HS-27A (cell line): ENCODE measurements around the gene TRAPPC2B.
A peak's percentile ranks its signal among the peaks of the same experiment; 100 is the strongest.
"Not testable (repeated sequence)": the region's sequence is repeated elsewhere in the genome, so short reads cannot be mapped to it uniquely, and the experiment has no call there.

Source experiments
- DNase-seq: peaks from one replicate; pipeline ENCODE4 v3.0.0-alpha.2; 2012; ENCODE audit warnings: low read depth, missing footprints

The TRAPPC2B gene

GRCh38 chr19:57374647-57375046 lies 11.3 kb downstream of the TRAPPC2B start:
- DNase-seq = not testable (repeated sequence)

- no peak for DNase-seq
Observed at GRCh38 chr19:57376151-57376550, 12.8 kb downstream of the TRAPPC2B start.

- DNase-seq = no peak
Observed at GRCh38 chr19:57377498-57378146, 14.3 kb downstream of the TRAPPC2B start.

GRCh38 chr19:57380923-57381322 lies 17.6 kb downstream of the TRAPPC2B start:
- no peak for DNase-seq

GRCh38 chr19:57382806-57383488 lies 19.6 kb downstream of the TRAPPC2B start:
- DNase-seq = no peak

GRCh38 chr19:57389194-57389729 lies 25.9 kb downstream of the TRAPPC2B start:
- DNase-seq = no peak

- DNase-seq = peak; percentile 99
Observed at GRCh38 chr19:57389730-57390598, 26.6 kb downstream of the TRAPPC2B start, which contains the start of gene ZNF548. ZNF548 (plus strand) TSS chr19:57389854; CDS start chr19:57390100, 246 bp downstream.

GRCh38 chr19:57395710-57396109 lies 32.4 kb downstream of the TRAPPC2B start:
- DNase-seq = no peak

GRCh38 chr19:57398868-57399267 lies 35.5 kb downstream of the TRAPPC2B start:
- DNase-seq = no peak

- DNase-seq = no peak
Observed at GRCh38 chr19:57403737-57404563, 40.6 kb downstream of the TRAPPC2B start.

- no peak for DNase-seq
Observed at GRCh38 chr19:57406516-57407123, 43.3 kb downstream of the TRAPPC2B start.

GRCh38 chr19:57410877-57411671 lies 47.7 kb downstream of the TRAPPC2B start, which contains the start of gene ZNF17:
ZNF17 (plus strand) TSS chr19:57411161; CDS start chr19:57413616, 2,455 bp downstream.
- peak; percentile 83 for DNase-seq
